HUDEP-2 (cell line): ENCODE measurements around the gene CHMP1A.
"Not testable (repeated sequence)": the region's sequence is repeated elsewhere in the genome, so short reads cannot be mapped to it uniquely, and the experiment has no call there.

Experiments used
- DNase-seq, 76 experiments: peaks; one replicate each; lab custom pipeline; 2025; ENCODE audit not compliant: unreplicated experiment in 76 of 76; lab: John Stamatoyannopoulos, UW

CHMP1A gene

GRCh38 chr16:89693289-89693731 lies 35.8 kb upstream of the CHMP1A start:
- DNase-seq, result no peak

- no peak for DNase-seq
These were observed 34.6 kb upstream of the CHMP1A start for GRCh38 chr16:89691986-89692569.

GRCh38 chr16:89691231-89691985 lies 33.9 kb upstream of the CHMP1A start:
- DNase-seq, result no peak

GRCh38 chr16:89690392-89690901 lies 32.9 kb upstream of the CHMP1A start:
- no peak for DNase-seq

GRCh38 chr16:89689621-89690020 lies 32.1 kb upstream of the CHMP1A start:
- not testable (repeated sequence) for DNase-seq

GRCh38 chr16:89689142-89689541 lies 31.6 kb upstream of the CHMP1A start:
- no peak for DNase-seq

DNA sequence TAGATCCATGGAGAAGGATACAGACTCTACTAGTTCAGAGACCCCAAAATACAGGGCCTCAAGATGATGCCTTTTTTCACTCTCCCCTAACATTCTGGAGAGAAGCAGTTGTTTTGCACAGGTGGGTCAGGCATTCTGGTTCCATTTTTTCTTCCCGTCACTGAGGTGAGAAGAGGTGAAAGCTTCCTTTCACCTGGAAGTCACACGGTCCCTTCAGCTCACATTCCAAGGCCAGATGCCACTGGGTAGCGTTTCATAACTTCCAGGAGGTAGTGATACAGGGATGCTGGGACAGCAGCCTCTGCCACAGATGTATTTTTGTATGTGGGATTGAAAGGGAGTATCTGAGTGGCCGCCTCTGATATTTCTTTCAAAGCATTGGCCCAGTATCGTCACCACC lies 30.9 kb upstream of the CHMP1A start:
- no peak for DNase-seq

GRCh38 chr16:89687092-89687940 lies 29.8 kb upstream of the CHMP1A start:
- DNase-seq, result peak in 5 of 76 experiments; percentile 13 to 53 (median 31)

DNA sequence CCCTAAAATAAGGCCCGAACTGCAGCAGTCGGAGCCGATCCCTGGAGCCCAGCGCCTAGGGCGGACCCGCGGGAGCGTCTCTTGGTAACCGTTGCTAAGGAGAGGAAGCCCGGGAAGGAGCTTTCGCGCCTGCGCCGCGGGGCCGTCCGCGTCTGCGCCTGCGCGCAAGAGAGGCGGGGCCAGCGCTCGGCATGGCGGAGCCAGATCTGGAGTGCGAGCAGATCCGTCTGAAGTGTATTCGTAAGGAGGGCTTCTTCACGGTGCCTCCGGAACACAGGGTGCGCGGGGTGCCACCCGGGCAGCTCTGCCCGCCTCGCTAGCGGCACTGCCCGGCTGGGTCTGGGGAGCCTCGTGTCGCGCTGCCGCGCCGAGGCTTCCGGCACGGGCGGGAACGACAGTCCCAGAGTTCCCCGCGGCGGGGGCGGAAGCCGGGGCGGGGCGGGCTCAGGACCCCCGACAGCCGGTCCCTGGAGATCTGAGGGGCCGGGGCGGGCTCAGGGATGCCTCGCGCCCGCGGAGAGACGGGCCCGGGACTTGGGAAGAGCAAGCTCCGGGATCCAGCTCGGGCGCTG lies 29.1 kb upstream of the CHMP1A start, which contains the start of gene CDK10:
CDK10 (plus strand) TSS at position 170 of the 572 bp plus-strand sequence; CDS start at position 192, 22 bp downstream.
- peak in 72 of 76 experiments; percentile 31 to 92 (median 83) for DNase-seq

DNA sequence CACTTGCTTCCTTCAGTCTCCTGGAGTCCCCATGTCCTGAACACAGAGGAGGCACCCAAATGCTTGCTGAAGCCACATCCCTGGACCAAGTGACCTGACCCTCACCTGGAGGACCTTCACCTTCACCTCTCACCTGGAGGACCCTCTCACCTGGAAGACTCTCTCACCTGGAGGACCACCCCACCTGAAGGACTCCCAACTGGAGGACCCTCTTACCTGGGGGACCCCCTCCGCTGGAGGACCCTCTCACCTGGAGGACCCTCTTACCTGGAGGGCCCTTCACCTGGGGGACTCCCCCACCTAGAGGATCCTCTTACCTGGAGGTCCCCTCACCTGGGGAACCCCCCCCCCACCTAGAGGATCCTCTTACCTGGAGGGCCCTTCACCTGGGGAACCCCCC lies 28.4 kb upstream of the CHMP1A start:
- no peak for DNase-seq

GRCh38 chr16:89678258-89678657 lies 20.8 kb upstream of the CHMP1A start:
- DNase-seq, result no peak

- DNase-seq, result no peak
These were observed 14.9 kb upstream of the CHMP1A start for GRCh38 chr16:89672177-89672941.

GRCh38 chr16:89671565-89671964 lies 14.1 kb upstream of the CHMP1A start:
- not testable (repeated sequence) for DNase-seq

DNA sequence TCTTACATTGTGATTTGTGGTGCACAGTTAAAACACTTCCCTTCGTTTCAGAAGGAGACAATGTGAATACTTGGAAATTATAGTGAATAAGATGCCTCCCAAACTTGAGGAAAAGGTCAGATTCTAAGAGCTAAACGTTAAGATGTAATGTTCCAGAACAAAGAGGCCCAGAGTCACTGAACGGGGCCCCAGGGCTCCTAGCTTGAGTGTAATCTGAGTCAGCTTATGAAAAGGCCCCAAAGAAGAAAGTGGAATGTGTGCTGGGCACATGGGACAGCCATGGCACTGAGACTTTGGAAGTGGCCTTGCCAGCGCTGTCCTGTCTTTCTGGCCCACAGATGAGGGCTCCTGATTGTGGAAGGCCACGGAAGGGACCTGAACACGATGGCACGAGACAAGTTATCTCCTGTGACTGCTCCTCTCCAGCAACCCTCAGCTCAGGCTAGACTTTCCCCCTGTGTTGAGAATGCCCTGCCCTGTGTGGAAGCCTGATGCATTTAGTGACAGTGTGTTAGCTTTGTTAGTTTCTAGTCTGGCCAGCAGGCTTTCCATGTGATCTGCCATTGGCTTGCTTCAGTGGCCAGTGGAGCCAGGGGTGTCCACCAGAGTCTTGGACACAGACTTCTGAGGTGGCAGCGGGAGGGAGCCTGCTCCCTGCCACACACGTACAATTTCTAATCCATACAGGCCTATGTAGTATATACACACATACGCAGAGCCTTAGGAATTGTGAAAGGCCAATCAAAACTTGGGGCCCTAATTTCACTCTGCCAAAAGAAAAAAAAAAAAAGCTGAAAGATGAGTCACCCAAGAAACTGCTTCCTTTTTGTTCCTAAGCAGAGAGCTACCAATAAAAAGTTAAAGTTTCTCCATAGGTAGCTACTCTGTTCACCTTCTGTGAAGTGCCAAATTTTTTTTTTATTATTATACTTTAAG lies 13.3 kb upstream of the CHMP1A start:
- DNase-seq, result no peak

- DNase-seq, result no peak
These were observed 12.2 kb upstream of the CHMP1A start for GRCh38 chr16:89669755-89670154.

GRCh38 chr16:89668790-89669158 lies 11.3 kb upstream of the CHMP1A start:
- DNase-seq, result no peak

DNA sequence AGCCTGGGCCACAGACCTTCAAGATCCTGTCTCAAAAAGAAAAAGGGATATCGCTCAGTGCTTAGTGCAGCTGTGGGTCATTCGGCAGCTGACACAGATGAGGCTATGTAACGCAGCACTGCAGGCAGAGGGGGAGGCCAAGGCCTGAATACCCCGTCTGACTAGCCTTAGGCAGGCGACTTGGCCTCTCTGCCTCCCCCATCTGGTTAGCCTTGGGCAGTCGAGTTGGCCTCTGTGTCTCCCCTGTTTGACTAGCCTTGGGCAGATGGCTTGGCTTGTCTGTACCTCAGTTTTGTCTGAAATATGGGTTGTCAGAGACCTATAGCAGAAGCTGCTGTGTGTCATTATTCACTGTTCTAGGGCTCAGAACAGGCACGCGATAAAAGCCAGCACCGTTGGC lies 10.1 kb upstream of the CHMP1A start:
- DNase-seq, result no peak

- peak in 21 of 76 experiments; percentile 5 to 45 (median 21) for DNase-seq
These were observed 9.5 kb upstream of the CHMP1A start for GRCh38 chr16:89667000-89667399.

DNA sequence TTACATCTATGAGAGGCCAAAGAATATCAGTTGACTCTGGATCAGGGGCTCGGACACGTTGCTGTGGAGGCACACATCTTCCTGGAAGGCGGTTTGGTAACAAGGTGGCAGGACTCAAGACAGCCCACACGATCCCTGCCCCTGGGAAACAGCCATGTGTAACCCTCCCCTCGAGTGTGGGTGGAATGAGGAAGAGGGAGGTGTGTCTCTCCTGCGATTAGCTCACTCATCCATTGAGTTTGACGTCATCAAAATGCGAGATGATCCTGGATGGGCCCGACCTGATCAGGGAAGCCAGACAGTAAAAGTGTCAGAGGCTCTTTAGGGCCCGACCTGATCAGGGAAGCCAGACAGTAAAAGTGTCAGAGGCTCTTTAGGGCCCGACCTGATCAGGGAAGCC lies 6.7 kb upstream of the CHMP1A start:
- not testable (repeated sequence) for DNase-seq
